Esophagus mucosa (tissue), 1 donor: ENCODE data around the gene RCAN1. TPM values are rescaled to one million over a fixed set of nuclear protein-coding genes. Genes with fewer than 3 reads are reported as not detected.

Experiments used
- ATAC-seq: fragments of 200-7000 bp; cut with Tn5 transposase; one replicate; pipeline ENCODE4 v1.9.1; 2020
- total RNA-seq: library from RNA; stranded (reverse); gene quantifications from one replicate; pipeline ENCODE4 v1.2.4, GENCODE V29; 2023
- donor health status: DM: yes; HTN: yes; CAD: no.

RCAN1 gene
- total RNA-seq, 1 donor from 2014 or later, result 7.5 TPM

- no peak for ATAC-seq
These were observed 77.1 kb downstream of the RCAN1 start for GRCh38 chr21:34537838-34538237.

GRCh38 chr21:34536820-34537219 lies 78.1 kb downstream of the RCAN1 start:
- no peak for ATAC-seq

- ATAC-seq, result no peak
These were observed 78.6 kb downstream of the RCAN1 start for GRCh38 chr21:34536311-34536710.

GRCh38 chr21:34535886-34536285 lies 79.0 kb downstream of the RCAN1 start:
- no peak for ATAC-seq

- ATAC-seq, result no peak
These were observed 80.4 kb downstream of the RCAN1 start for GRCh38 chr21:34534522-34534921.

GRCh38 chr21:34533938-34534337 lies 81.0 kb downstream of the RCAN1 start:
- no peak for ATAC-seq

- no peak for ATAC-seq
These were observed 83.5 kb downstream of the RCAN1 start for GRCh38 chr21:34531399-34531798.

- no peak for ATAC-seq
These were observed 84.7 kb downstream of the RCAN1 start for GRCh38 chr21:34530261-34530660.

- ATAC-seq, result no peak
These were observed 86.8 kb downstream of the RCAN1 start for GRCh38 chr21:34528131-34528561.

GRCh38 chr21:34526618-34527290 lies 88.2 kb downstream of the RCAN1 start:
- ATAC-seq, result peak; percentile 91

GRCh38 chr21:34526241-34526617 lies 88.7 kb downstream of the RCAN1 start:
- ATAC-seq, result no peak

GRCh38 chr21:34524646-34525601 lies 90.0 kb downstream of the RCAN1 start:
- ATAC-seq, result no peak

- no peak for ATAC-seq
These were observed 91.8 kb downstream of the RCAN1 start for GRCh38 chr21:34523019-34523555.

- ATAC-seq, result no peak
These were observed 92.6 kb downstream of the RCAN1 start for GRCh38 chr21:34522284-34522683.

- ATAC-seq, result no peak
These were observed 93.4 kb downstream of the RCAN1 start for GRCh38 chr21:34521561-34521960.

- no peak for ATAC-seq
These were observed 94.0 kb downstream of the RCAN1 start for GRCh38 chr21:34520764-34521508.

GRCh38 chr21:34520281-34520680 lies 94.6 kb downstream of the RCAN1 start:
- ATAC-seq, result no peak

GRCh38 chr21:34519694-34520093 lies 95.2 kb downstream of the RCAN1 start:
- no peak for ATAC-seq

- no peak for ATAC-seq
These were observed 95.9 kb downstream of the RCAN1 start for GRCh38 chr21:34519016-34519415.

GRCh38 chr21:34518301-34518700 lies 96.6 kb downstream of the RCAN1 start:
- no peak for ATAC-seq

- ATAC-seq, result peak; percentile 56
These were observed 97.2 kb downstream of the RCAN1 start for GRCh38 chr21:34517491-34518245.

- ATAC-seq, result no peak
These were observed 97.9 kb downstream of the RCAN1 start for GRCh38 chr21:34517039-34517438.
